SU-DHL-6 (cell line): ENCODE data around the gene PNPLA6.

Source experiments
- H2AFZ ChIP-seq: fragments of 200-600 bp; sonication (generic); 2 replicates; pipeline ENCODE4 v1.6.1; 2014; ENCODE audit warnings: low read depth, mild to moderate bottlenecking, moderate library complexity, mixed read lengths, antibody characterized with exemption, low read length; ENCODE audit not compliant: severe bottlenecking
- H3F3A ChIP-seq: fragments of 200-600 bp; shearing (Covaris generic); 2 replicates; pipeline ENCODE4 v1.6.0; 2016; ENCODE audit warnings: antibody characterized with exemption, mild to moderate bottlenecking; ENCODE audit not compliant: insufficient read depth
- H3K27ac ChIP-seq: fragments of 200-600 bp; sonication (generic); 2 replicates; pipeline ENCODE4 v1.5.1; 2016; ENCODE audit warnings: low read depth, mild to moderate bottlenecking, low read length, moderate library complexity, mixed read lengths
- H3K27me3 ChIP-seq: fragments of 200-600 bp; sonication (generic), shearing (Covaris generic); 2 replicates; pipeline ENCODE4 v1.6.0; 2014; ENCODE audit warnings: mild to moderate bottlenecking, low read length
- H3K36me3 ChIP-seq: fragments of 200-600 bp; sonication (generic); 2 replicates; pipeline ENCODE4 v1.6.1; 2014; ENCODE audit warnings: mild to moderate bottlenecking, low read length, mixed read lengths
- H3K4me2 ChIP-seq: fragments of 300-600, 200-600 bp; shearing (Covaris generic), sonication (generic); 2 replicates; pipeline ENCODE4 v1.6.0; 2014; ENCODE audit warnings: low read length, low read depth, mild to moderate bottlenecking; ENCODE audit not compliant: poor library complexity, severe bottlenecking
- H3K4me3 ChIP-seq: fragments of 200-600 bp; sonication (generic); 2 replicates; pipeline ENCODE4 v1.5.1; 2014; ENCODE audit warnings: antibody characterized with exemption, low read length, mild to moderate bottlenecking, mixed read lengths; ENCODE audit not compliant: insufficient read depth, poor library complexity, severe bottlenecking
- H3K79me2 ChIP-seq: fragments of 200-600 bp; sonication (generic); 2 replicates; pipeline ENCODE4 v1.6.1; 2014; ENCODE audit warnings: mild to moderate bottlenecking, low read length, moderate library complexity; ENCODE audit not compliant: insufficient read depth
- H3K9ac ChIP-seq: fragments of 200-600 bp; sonication (generic); 2 replicates; pipeline ENCODE4 v1.7.0; 2014; ENCODE audit warnings: mild to moderate bottlenecking, low read length
- H3K9me2 ChIP-seq: fragments of 200-600 bp; sonication (generic); replicated peaks from 2 replicates; pipeline ENCODE4 v1.6.1; 2014; ENCODE audit warnings: low read length; ENCODE audit not compliant: insufficient read depth
- H3K9me3 ChIP-seq: fragments of 200-600 bp; sonication (generic); 2 replicates; pipeline ENCODE4 v1.6.1; 2014; ENCODE audit warnings: low read length, mixed read lengths; ENCODE audit not compliant: insufficient read depth
- H4K20me1 ChIP-seq: fragments of 200-600 bp; sonication (generic); 2 replicates; pipeline ENCODE4 v1.6.1; 2014; ENCODE audit warnings: low read depth, mild to moderate bottlenecking, antibody characterized with exemption, low read length, moderate library complexity, mixed read lengths
- EZH2phosphoT487 ChIP-seq: fragments of 200-600 bp; sonication (generic), shearing (Covaris generic); conservative IDR thresholded peaks from 2 replicates; pipeline ENCODE4 v1.6.1; 2018; ENCODE audit warnings: mild to moderate bottlenecking, antibody characterized with exemption, low read length, moderate library complexity, mixed read lengths
- TF ChIP-seq, protein P1 (sequence below): fragments of 200-600 bp; sonication (generic); IDR thresholded peaks from one replicate; pipeline ENCODE4 v1.5.1; 2017; ENCODE audit warnings: antibody characterized with exemption, mild to moderate bottlenecking, low read length, moderate library complexity; ENCODE audit not compliant: insufficient read depth, poor library complexity, severe bottlenecking

PNPLA6 gene

DNA sequence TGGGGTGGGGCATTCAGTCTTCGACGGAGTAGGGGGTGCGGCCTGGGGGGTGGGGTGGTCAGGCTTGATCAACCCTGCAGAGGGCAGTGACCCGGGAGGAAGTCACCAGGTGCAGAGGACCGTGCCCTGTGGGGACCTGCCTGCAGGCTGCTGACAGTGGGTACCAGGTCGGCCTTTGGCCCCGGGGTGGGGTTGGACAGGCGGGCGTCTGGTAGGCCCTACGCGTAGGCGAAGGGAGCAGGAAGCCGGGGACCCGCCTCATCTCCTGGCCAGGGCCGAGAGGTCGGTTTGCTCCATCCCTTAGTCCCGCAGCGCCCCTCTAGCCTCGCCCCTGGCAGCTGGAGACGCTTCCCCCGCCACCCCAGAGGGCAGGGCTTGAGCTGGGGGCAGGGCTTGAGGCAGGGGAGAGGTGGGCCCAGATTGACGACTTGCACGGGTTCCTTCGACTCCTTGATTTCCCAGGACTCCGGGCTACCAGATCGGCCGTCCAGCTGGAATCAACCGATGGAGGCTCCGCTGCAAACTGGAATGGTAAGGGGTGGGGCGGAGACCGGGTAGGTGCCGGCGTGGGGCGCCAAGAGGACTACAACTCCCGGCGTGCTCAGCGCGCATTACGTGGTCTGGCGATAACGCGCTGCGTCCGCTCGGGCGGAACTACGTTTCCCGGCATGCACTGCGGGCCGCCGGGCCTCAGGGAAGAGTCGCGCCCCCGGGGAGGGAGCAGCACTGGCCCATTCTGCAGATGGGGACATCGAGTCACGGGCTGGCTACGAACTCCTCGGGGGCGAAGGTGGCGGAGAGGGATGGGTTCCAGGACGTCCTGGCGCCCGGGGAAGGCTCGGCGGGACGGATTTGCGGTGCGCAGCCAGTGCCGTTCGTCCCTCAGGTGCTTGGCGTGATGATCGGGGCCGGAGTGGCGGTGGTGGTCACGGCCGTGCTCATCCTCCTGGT is at the start of gene PNPLA6:
PNPLA6 (plus strand) TSS at position 671 of the 951 bp plus-strand sequence; CDS start at position 743, 72 bp downstream.
- Histone ChIP-seq H3K4me2 (peak within 1 kb of the TSS; percentile 79), H3K27me3 (no peaks in the 10 kb centered on the region), H3K27ac (peak within 1 kb of the TSS; percentile 39), H3K79me2 (no peaks in the 10 kb centered on the region), H3K9ac (peak within 1 kb of the TSS; percentile 73), H3K9me3 (no peaks in the 10 kb centered on the region), H3F3A (no peaks in the 10 kb centered on the region), H3K9me2 (no peaks in the 10 kb centered on the region), H3K36me3 (no peaks in the 10 kb centered on the region), H3K4me3 (peak within 1 kb of the TSS; percentile 90), H2AFZ (peak within 1 kb of the TSS; percentile 73), H4K20me1 (no peaks in the 10 kb centered on the region)
- TF ChIP-seq, protein P1, sequence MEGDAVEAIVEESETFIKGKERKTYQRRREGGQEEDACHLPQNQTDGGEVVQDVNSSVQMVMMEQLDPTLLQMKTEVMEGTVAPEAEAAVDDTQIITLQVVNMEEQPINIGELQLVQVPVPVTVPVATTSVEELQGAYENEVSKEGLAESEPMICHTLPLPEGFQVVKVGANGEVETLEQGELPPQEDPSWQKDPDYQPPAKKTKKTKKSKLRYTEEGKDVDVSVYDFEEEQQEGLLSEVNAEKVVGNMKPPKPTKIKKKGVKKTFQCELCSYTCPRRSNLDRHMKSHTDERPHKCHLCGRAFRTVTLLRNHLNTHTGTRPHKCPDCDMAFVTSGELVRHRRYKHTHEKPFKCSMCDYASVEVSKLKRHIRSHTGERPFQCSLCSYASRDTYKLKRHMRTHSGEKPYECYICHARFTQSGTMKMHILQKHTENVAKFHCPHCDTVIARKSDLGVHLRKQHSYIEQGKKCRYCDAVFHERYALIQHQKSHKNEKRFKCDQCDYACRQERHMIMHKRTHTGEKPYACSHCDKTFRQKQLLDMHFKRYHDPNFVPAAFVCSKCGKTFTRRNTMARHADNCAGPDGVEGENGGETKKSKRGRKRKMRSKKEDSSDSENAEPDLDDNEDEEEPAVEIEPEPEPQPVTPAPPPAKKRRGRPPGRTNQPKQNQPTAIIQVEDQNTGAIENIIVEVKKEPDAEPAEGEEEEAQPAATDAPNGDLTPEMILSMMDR, result no peak
- no peak for TF ChIP-seq EZH2phosphoT487

DNA sequence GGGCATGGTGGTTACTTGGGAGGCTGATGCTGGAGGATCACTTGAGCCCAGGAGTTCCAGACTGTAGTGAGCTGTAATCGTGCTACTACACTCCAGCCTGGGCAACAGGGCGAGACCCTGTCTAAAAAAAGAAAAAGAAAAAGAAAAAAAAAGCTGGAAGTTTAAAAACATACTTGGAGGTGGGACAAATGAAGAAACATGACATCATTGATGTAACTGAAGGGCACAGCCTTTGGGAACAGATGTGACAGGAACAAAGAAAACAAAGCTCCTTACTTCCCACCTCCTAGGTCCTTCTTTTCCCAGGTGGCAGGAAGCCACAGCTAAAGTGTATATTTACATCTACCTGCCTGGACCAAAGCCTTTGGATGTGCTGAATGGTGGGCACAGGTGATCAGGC is 48.6 kb upstream of the PNPLA6 start:
- TF ChIP-seq EZH2phosphoT487, result no peak
- TF ChIP-seq, protein P1, result no peak
- H3K9me2 ChIP-seq, result no peaks in the 10 kb centered on the region
- no peak overlapping the region for H3K4me2 ChIP-seq
- H3K79me2 ChIP-seq, result no peaks in the 10 kb centered on the region
- no peaks in the 10 kb centered on the region for H3K9me3 ChIP-seq
- no peaks in the 10 kb centered on the region for H3F3A ChIP-seq
- no peak overlapping the region for H2AFZ ChIP-seq
- no peak overlapping the region for H3K27ac ChIP-seq
- H3K4me3 ChIP-seq, result no peak overlapping the region
- no peak overlapping the region for H3K9ac ChIP-seq
- no peaks in the 10 kb centered on the region for H3K36me3 ChIP-seq
- H3K27me3 ChIP-seq, result no peaks in the 10 kb centered on the region
- H4K20me1 ChIP-seq, result no peaks in the 10 kb centered on the region

DNA sequence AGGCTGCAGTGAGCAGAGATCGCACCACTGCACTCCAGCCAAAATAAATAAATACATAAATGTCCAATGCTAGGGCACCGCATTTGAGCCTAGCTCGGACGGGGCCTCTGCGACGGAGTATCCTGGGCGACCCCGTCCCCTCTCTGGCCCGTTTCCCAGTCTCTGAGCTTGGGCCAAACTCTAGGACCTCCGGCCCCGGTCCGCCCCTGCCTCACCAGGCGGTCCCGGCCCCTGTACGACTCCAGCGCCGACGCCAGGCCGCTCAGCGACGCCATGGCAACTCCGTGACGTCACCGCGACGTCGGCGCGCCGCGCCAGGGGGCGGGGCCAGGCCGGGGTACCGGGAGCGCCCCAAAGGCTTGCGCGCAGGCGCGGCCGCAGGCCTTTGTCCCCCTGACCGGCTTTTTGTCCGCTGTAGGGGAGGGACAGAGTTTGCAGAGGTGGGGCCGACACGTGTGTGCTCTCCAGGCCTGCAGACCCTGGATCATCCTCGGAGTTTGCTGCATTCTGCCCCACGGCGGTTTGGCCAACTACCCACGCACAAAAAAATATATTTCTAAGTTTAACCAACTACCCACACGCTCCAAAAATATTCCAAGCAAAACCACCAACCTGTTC is 46.7 kb upstream of the PNPLA6 start, which contains the start of gene PEX11G:
PEX11G (minus strand) TSS at position 300 of the 618 bp plus-strand sequence; CDS start at position 275, 25 bp downstream.
- Histone ChIP-seq H2AFZ (no peak within 1 kb of the TSS), H3K9ac (no peak within 1 kb of the TSS), H3K4me2 (peak within 1 kb of the TSS; percentile 20), H3K27ac (no peak within 1 kb of the TSS), H3F3A (no peaks in the 10 kb centered on the region), H3K36me3 (no peaks in the 10 kb centered on the region), H3K4me3 (no peak within 1 kb of the TSS), H4K20me1 (no peaks in the 10 kb centered on the region), H3K27me3 (no peaks in the 10 kb centered on the region), H3K79me2 (no peaks in the 10 kb centered on the region), H3K9me2 (no peaks in the 10 kb centered on the region), H3K9me3 (no peaks in the 10 kb centered on the region)
- no peak for TF ChIP-seq EZH2phosphoT487
- TF ChIP-seq, protein P1, result no peak
